ENCODE measurements around the gene REEP1. TPM values are rescaled to one million over a fixed set of nuclear protein-coding genes. Genes with fewer than 3 reads are reported as not detected.

REEP1 gene
- total and polyA plus RNA-seq, 9 of the 15 experiments (the other 6 are each of a cell fraction or from before 2014, with no cell fraction given): 0.11 to 0.67 (median 0.13) TPM

- Histone ChIP-seq H3K36me3 (ENCODE audit: control insufficient read depth, insufficient read depth, low read length) (no peaks in the 10 kb centered on the region), H3K9me3 (replicated peaks; ENCODE audit: control insufficient read depth, insufficient read depth, low read depth, low read length) (no peaks in the 10 kb centered on the region), H3K79me2 (ENCODE audit: control insufficient read depth, insufficient read depth, low read length) (no peaks in the 10 kb centered on the region), H4K20me1 (replicated peaks; ENCODE audit: control insufficient read depth, insufficient read depth, low read length) (no peaks in the 10 kb centered on the region; the same call in 1 of the 2 replicates), H3K9me1 (ENCODE audit: control insufficient read depth, insufficient read depth, low read length) (no peaks in the 10 kb centered on the region), H3K9ac (ENCODE audit: insufficient read depth in 1 of 2, low read depth in 2 of 2, low read length in 2 of 2) (no peak overlapping the region), H2AFZ (ENCODE audit: low read depth, low read length) (no peak overlapping the region), H3K27me3 (ENCODE audit: control insufficient read depth in 2 of 2, insufficient read depth in 2 of 2, low read length in 2 of 2) (peaks cover 50 to 82% of the 10 kb centered on the region in 2 experiments; a peak in 4 of 5 replicates), H3K4me2 (ENCODE audit: insufficient read depth, low read length) (no peak overlapping the region), H3K27ac (ENCODE audit: extremely low read depth, low read depth, low read length) (no peak overlapping the region), H3K4me3 (no peak overlapping the region), H3K4me1 (replicated peaks in 1 of 2; ENCODE audit: control insufficient read depth in 2 of 2, insufficient read depth in 2 of 2, low read length in 2 of 2) (peaks cover 0 to 5% of the 10 kb centered on the region in 2 experiments; a peak in 2 of 5 replicates)
- WGBS (ENCODE audit: insufficient coverage, low coverage, missing lambda C conversion rate): 10% methylated on average over 13 of the region's 13 CpGs
- in situ Hi-C loops (cut with MboI): no loop called here
- ChIA-PET CTCF (ENCODE audit: low intra/inter-chr PET ratio) (no interaction called here), POLR2A (interaction anchor here (0.7 to 1.0 kb wide), 2 partner anchors 16 to 402 kb away, joined by 3 to 4 read pairs; no protein-coding TSS in a partner anchor)
- intact Hi-C loops (cut with micrococcal nuclease): no loop called here
- DNase-seq (ENCODE audit: extremely low read depth in 1 of 4, low spot score in 3 of 4): no peak
- ATAC-seq: no peak; the same call in 1 of the 3 replicates
- no TSS peak for BruUV-seq (replicated peaks)
- no peak for FAIRE-seq
- TF ChIP-seq POLR2G (IDR thresholded peaks at IDR 0.05; ENCODE audit: low read depth, low read length) (no peak), MAX (CRISPR knock-in tag; IDR thresholded peaks at IDR 0.05) (no peak), RUNX1 (IDR thresholded peaks at IDR 0.05; ENCODE audit: low read depth) (no peak), ETS2 (tag; IDR thresholded peaks at IDR 0.05; ENCODE audit: borderline replicate concordance, poor library complexity, severe bottlenecking) (no peak), ZNF324 (CRISPR knock-in tag; IDR thresholded peaks at IDR 0.05) (no peak), MLX (CRISPR knock-in tag; conservative IDR thresholded peaks at IDR 0.05) (no peak)
Observed at GRCh38 chr2:86231680-86232372, 105.6 kb downstream of the REEP1 start.
